GM12878 (cell line): ENCODE data around the gene ROBO1. TPM values are rescaled to one million over a fixed set of nuclear protein-coding genes. Genes with fewer than 3 reads are reported as not detected.

Experiments
- ATAC-seq: fragments of 200-7000 bp; cut with Tn5 transposase; 3 replicates; pipeline ENCODE4 v1.9.1; 2020; ENCODE audit warnings: mild to moderate bottlenecking, moderate library complexity
- BruUV-seq: library from RNA; stranded (reverse); fragments of 400-500 nt; replicated peaks from 2 replicates; lab custom pipeline; 2021; lab: Mats Ljungman, UMichigan
- CTCF ChIA-PET: fragments of 300-600 bp; sonication (Branson Sonifier 250); formaldehyde crosslinking; extraction: SDS; loops from one replicate; lab custom pipeline; 2021; ENCODE audit warnings: inconsistent platforms; lab: Yijun Ruan, JAX
- POLR2A ChIA-PET: fragments of 350-600 bp; formaldehyde crosslinking; extraction: SDS; loops from one replicate; lab custom pipeline; 2021; ENCODE audit warnings: inconsistent platforms; lab: Charles Lee
- RAD21 ChIA-PET: fragments of 300-600 bp; sonication (Branson Sonifier 250); formaldehyde crosslinking; loops from one replicate; lab custom pipeline; 2023; ENCODE audit warnings: antibody characterized with exemption; ENCODE audit not compliant: unreplicated experiment; lab: Charles Lee
- SMC1A ChIA-PET: fragments of 300-600 bp; sonication (Branson Sonifier 250); formaldehyde crosslinking; loops from one replicate; lab custom pipeline; 2023; ENCODE audit not compliant: unreplicated experiment, uncharacterized antibody; lab: Charles Lee
- DNase-seq: peaks from one replicate; pipeline ENCODE4 v3.0.0-alpha.2; 2011; ENCODE audit warnings: low read depth, low spot score
- FAIRE-seq: peaks from 3 replicates; lab custom pipeline; 2011; peaks lifted over from hg19 to GRCh38; lab: Jason Lieb, UNC
- H2AFZ ChIP-seq: 2 replicates; pipeline ENCODE4 v1.6.0; 2011; ENCODE audit warnings: low read depth, low read length, control low read depth; ENCODE audit not compliant: control insufficient read depth
- H3K27ac ChIP-seq: 2 replicates; pipeline ENCODE4 v1.5.1; 2011; ENCODE audit warnings: control low read depth; ENCODE audit not compliant: control insufficient read depth, insufficient read depth
- H3K27me3 ChIP-seq, 2 experiments: replicated peaks in 1 of 2; 2 replicates each; pipeline versions ENCODE4 v1.6.0 to v1.6.1; 2011; ENCODE audit warnings: low read length in 1 of 2; ENCODE audit not compliant: control insufficient read depth in 2 of 2, insufficient read depth in 2 of 2
- H3K36me3 ChIP-seq, 2 experiments: 2 replicates each; pipeline ENCODE4 v1.5.1; 2011; ENCODE audit warnings: low read length in 1 of 2; ENCODE audit not compliant: control insufficient read depth in 2 of 2, insufficient read depth in 2 of 2
- H3K4me1 ChIP-seq: 2 replicates; pipeline ENCODE4 v1.6.1; 2011; ENCODE audit warnings: mild to moderate bottlenecking, low read length, moderate library complexity, mixed read lengths; ENCODE audit not compliant: control insufficient read depth, insufficient read depth
- H3K4me2 ChIP-seq: 2 replicates; pipeline ENCODE4 v1.6.0; 2011; ENCODE audit warnings: control low read depth; ENCODE audit not compliant: control insufficient read depth, insufficient read depth
- H3K4me3 ChIP-seq: fragments of 200-600 bp; sonication (generic); 2 replicates; pipeline ENCODE4 v1.5.1; 2016
- H3K79me2 ChIP-seq: 2 replicates; pipeline ENCODE4 v1.6.0; 2011; ENCODE audit warnings: low read length; ENCODE audit not compliant: control insufficient read depth, insufficient read depth
- H3K9ac ChIP-seq: 2 replicates; pipeline ENCODE4 v1.8.0; 2011; ENCODE audit warnings: low read length, control low read depth, mixed read lengths; ENCODE audit not compliant: control insufficient read depth, insufficient read depth
- H3K9me3 ChIP-seq: replicated peaks from 3 replicates; pipeline ENCODE4 v1.5.1; 2011; ENCODE audit warnings: mild to moderate bottlenecking, low read length; ENCODE audit not compliant: control insufficient read depth, insufficient read depth
- H4K20me1 ChIP-seq: 2 replicates; pipeline ENCODE4 v1.6.0; 2011; ENCODE audit not compliant: control insufficient read depth, insufficient read depth
- ATF3 ChIP-seq: IDR thresholded peaks from 2 replicates; pipeline ENCODE4 v1.6.1; 2011; ENCODE audit warnings: low read depth, mild to moderate bottlenecking, low read length, moderate library complexity, borderline replicate concordance; ENCODE audit errors: extremely low read depth
- BHLHE40 ChIP-seq, 2 experiments: fragments of 450-650 bp in 1 of 2; IDR thresholded peaks; 2 replicates each; pipeline ENCODE4 v1.6.1; 2011 to 2017; ENCODE audit warnings: low read depth in 2 of 2, borderline replicate concordance in 1 of 2, improper control_type of control experiment in 1 of 2, low read length in 1 of 2, mild to moderate bottlenecking in 1 of 2
- CBX3 ChIP-seq: fragments of 200-600 bp; sonication (generic); IDR thresholded peaks from 2 replicates; pipeline ENCODE4 v1.6.1; 2016; ENCODE audit warnings: low read depth, borderline replicate concordance
- ESRRA ChIP-seq: IDR thresholded peaks from 2 replicates; pipeline ENCODE4 v1.6.1; 2012; ENCODE audit warnings: mild to moderate bottlenecking, low read length, improper control_type of control experiment
- FOXK2 ChIP-seq: fragments of 450-650 bp; IDR thresholded peaks from 2 replicates; pipeline ENCODE4 v1.6.1; 2017; ENCODE audit warnings: mild to moderate bottlenecking, moderate library complexity
- HDAC2 ChIP-seq: fragments of 200-600 bp; sonication (generic); IDR thresholded peaks from 2 replicates; pipeline ENCODE4 v1.6.1; 2017
- NFXL1 ChIP-seq: fragments of 450-650 bp; IDR thresholded peaks from 2 replicates; pipeline ENCODE4 v1.6.1; 2017; ENCODE audit warnings: antibody characterized with exemption, mild to moderate bottlenecking, borderline replicate concordance
- NFYA ChIP-seq: IDR thresholded peaks from 2 replicates; pipeline ENCODE4 v1.6.1; 2011; ENCODE audit warnings: low read depth, mild to moderate bottlenecking, low read length, improper control_type of control experiment, borderline replicate concordance
- NFYB ChIP-seq: IDR thresholded peaks from 2 replicates; pipeline ENCODE4 v1.6.1; 2011; ENCODE audit warnings: low read depth, mild to moderate bottlenecking, low read length, improper control_type of control experiment, moderate library complexity; ENCODE audit not compliant: insufficient read depth
- PML ChIP-seq: IDR thresholded peaks from 2 replicates; pipeline ENCODE4 v1.6.1; 2012; ENCODE audit warnings: low read length, inconsistent platforms
- POLR2AphosphoS2 ChIP-seq: IDR thresholded peaks from 2 replicates; pipeline ENCODE4 v1.6.1; 2011; ENCODE audit warnings: low read depth, mild to moderate bottlenecking, low read length, improper control_type of control experiment, moderate library complexity
- PRDM15 ChIP-seq: fragments of 450-650 bp; formaldehyde crosslinking; IDR thresholded peaks from 2 replicates; pipeline ENCODE4 v1.4.0; 2020; ENCODE audit warnings: mild to moderate bottlenecking, moderate library complexity
- RBBP5 ChIP-seq: fragments of 200-600 bp; sonication (generic); conservative IDR thresholded peaks from 2 replicates; pipeline ENCODE4 v1.6.1; 2016
- RCOR1 ChIP-seq: conservative IDR thresholded peaks from 2 replicates; pipeline ENCODE4 v1.6.1; 2012; ENCODE audit warnings: low read depth, low read length, improper control_type of control experiment
- SREBF2 ChIP-seq: IDR thresholded peaks from 2 replicates; pipeline ENCODE4 v1.6.1; 2012; ENCODE audit warnings: mild to moderate bottlenecking, low read length
- STAT3 ChIP-seq: IDR thresholded peaks from 2 replicates; pipeline ENCODE4 v1.6.1; 2011; ENCODE audit warnings: low read depth, low read length, improper control_type of control experiment
- TCF7 ChIP-seq: IDR thresholded peaks from 2 replicates; pipeline ENCODE4 v1.6.1; 2014; ENCODE audit warnings: antibody characterized with exemption, borderline replicate concordance
- WRNIP1 ChIP-seq: IDR thresholded peaks from 2 replicates; pipeline ENCODE4 v1.6.1; 2011; ENCODE audit warnings: low read depth, low read length, improper control_type of control experiment, borderline replicate concordance
- WGBS: methylation state at CpG from one replicate; pipeline ENCODE4 v1.1.6; 2016; ENCODE audit warnings: low lambda C conversion rate; ENCODE audit not compliant: insufficient replicate concordance, insufficient coverage; ENCODE audit errors: missing lambda C conversion rate; 5-methylcytosine and 5-hydroxymethylcytosine counted together
- in situ Hi-C: fragments of 300-500 bp; cut with MboI; formaldehyde crosslinking; loops from 9 replicates; pipeline ENCODE4 v1.14.3; 2018; ENCODE audit warnings: mixed read lengths
- intact Hi-C: fragments of 100-400 bp; cut with micrococcal nuclease; formaldehyde crosslinking; loops from one replicate; pipeline ENCODE4 v1.14.2; 2022; ENCODE audit not compliant: unreplicated experiment
- polyA plus RNA-seq, 11 experiments: library from polyadenylated mRNA; depleted of rRNA in 4 of 11; unstranded in 6 of 11; stranded (reverse) in 5 of 11; fragments of >200 nt; fragmentation: Nextera tagmentation in 4 of 11; fragmentation: Illumina TruSeq in 1 of 11; extraction: Ambion mirVana in 4 of 11; extraction: Trizol in 1 of 11; gene quantifications; 1 replicate in 1 of 11; 2 replicates in 10 of 11; pipeline versions ENCODE4 v1.2.1 to v1.2.3, GENCODE V29; 2011 to 2016; ENCODE audit warnings: inconsistent platforms in 2 of 11, missing spikeins in 2 of 11, low read depth in 1 of 11
- total RNA-seq, 4 experiments: library from RNA; depleted of rRNA in 3 of 4; stranded (reverse); fragments of >200 nt in 3 of 4; fragmentation: Illumina TruSeq in 1 of 4; extraction: Trizol in 1 of 4; gene quantifications; 2 replicates each; pipeline versions ENCODE4 v1.2.1 to v1.2.3, GENCODE V29; 2013 to 2021
- TF ChIP-seq, protein P1 (sequence below): fragments of 450-650 bp; IDR thresholded peaks from 2 replicates; pipeline ENCODE4 v1.6.1; 2017; ENCODE audit warnings: borderline replicate concordance

The ROBO1 gene
- total and polyA plus RNA-seq, 10 of the 15 experiments (the other 5 are each of a cell fraction or from before 2014, with no cell fraction given), result 0.29 to 46.5 (median 1.2) TPM

DNA sequence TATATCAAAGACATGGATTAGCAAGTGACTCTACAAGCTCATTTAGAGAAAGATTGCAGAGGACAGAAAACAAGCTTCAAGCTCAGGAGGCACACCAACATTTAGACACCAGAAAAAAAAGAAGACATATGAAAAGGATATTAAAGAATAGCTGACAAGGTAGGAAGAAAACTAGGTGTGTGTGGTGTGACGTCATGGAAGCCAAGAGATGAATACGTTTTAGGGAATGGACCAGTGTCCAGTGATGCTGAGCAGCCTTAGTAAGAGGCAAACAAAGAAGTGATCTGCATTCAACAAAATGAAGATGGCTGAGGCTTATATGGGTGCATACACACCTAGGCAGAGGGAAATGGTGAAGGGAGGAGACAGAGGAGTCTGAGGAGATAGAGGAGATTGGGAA is 377.4 kb downstream of the ROBO1 start:
- no peak for FAIRE-seq
- H3K27ac ChIP-seq, result no peak overlapping the region

GRCh38 chr3:79385211-79385610 is 382.6 kb downstream of the ROBO1 start:
- Histone ChIP-seq H3K4me3 (no peak overlapping the region), H3K9ac (no peak overlapping the region), H2AFZ (no peak overlapping the region), H3K9me3 (no peaks in the 10 kb centered on the region), H3K27me3 (no peaks in the 10 kb centered on the region; a peak in 1 of 4 replicates), H3K27ac (no peak overlapping the region), H3K36me3 (no peaks in the 10 kb centered on the region), H3K4me2 (no peak overlapping the region), H3K79me2 (no peaks in the 10 kb centered on the region), H4K20me1 (no peaks in the 10 kb centered on the region), H3K4me1 (no peaks in the 10 kb centered on the region)
- ChIA-PET RAD21 (no interaction called here), POLR2A (no interaction called here), SMC1A (interaction anchor here (0.7 to 1.3 kb wide), 2 partner anchors 20 to 36 kb away, joined by 3 to 4 read pairs; no protein-coding TSS in a partner anchor), CTCF (interaction anchor here (1.2 kb wide), 1 partner anchor 12 kb away, joined by 3 read pairs; no protein-coding TSS in a partner anchor)
- WGBS, result 16% methylated on average over 3 of the region's 3 CpGs
- intact Hi-C loops, result no loop called here
- BruUV-seq, result no TSS peak
- no peak for DNase-seq
- no peak for FAIRE-seq
- no peak for ATAC-seq
- in situ Hi-C loops, result no loop called here
- TF ChIP-seq STAT3, result no peak
- no peak for TF ChIP-seq PRDM15 (CRISPR knock-in tag)
- no peak for TF ChIP-seq NFYB
- TF ChIP-seq, protein P1, sequence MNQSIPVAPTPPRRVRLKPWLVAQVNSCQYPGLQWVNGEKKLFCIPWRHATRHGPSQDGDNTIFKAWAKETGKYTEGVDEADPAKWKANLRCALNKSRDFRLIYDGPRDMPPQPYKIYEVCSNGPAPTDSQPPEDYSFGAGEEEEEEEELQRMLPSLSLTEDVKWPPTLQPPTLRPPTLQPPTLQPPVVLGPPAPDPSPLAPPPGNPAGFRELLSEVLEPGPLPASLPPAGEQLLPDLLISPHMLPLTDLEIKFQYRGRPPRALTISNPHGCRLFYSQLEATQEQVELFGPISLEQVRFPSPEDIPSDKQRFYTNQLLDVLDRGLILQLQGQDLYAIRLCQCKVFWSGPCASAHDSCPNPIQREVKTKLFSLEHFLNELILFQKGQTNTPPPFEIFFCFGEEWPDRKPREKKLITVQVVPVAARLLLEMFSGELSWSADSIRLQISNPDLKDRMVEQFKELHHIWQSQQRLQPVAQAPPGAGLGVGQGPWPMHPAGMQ, result no peak
- no peak for TF ChIP-seq HDAC2
- TF ChIP-seq RCOR1, result no peak
- no peak for TF ChIP-seq FOXK2
- TF ChIP-seq SREBF2, result no peak
- TF ChIP-seq WRNIP1, result no peak

More for the DNA sequence above, 377.4 kb downstream of the ROBO1 start:
- WGBS, result 0% methylated on average over 2 of the region's 2 CpGs
- H3K9me3 ChIP-seq, result no peaks in the 10 kb centered on the region
- BruUV-seq, result no TSS peak
- intact Hi-C loops, result no loop called here
- H3K4me3 ChIP-seq, result no peak overlapping the region
- no peak overlapping the region for H3K4me2 ChIP-seq
- no peaks in the 10 kb centered on the region for H3K4me1 ChIP-seq
- ChIA-PET POLR2A (no interaction called here), SMC1A (no interaction called here), RAD21 (no interaction called here), CTCF (no interaction called here)
- no peaks in the 10 kb centered on the region for H3K27me3 ChIP-seq
- H3K36me3 ChIP-seq, result no peaks in the 10 kb centered on the region
- no peak overlapping the region for H2AFZ ChIP-seq
- H4K20me1 ChIP-seq, result no peaks in the 10 kb centered on the region
- in situ Hi-C loops, result no loop called here
- DNase-seq, result no peak
- TF ChIP-seq POLR2AphosphoS2 (no peak), NFXL1 (no peak), RBBP5 (no peak), ESRRA (no peak), ATF3 (no peak), BHLHE40 (IDR thresholded peaks at IDR 0.05; ENCODE audit: borderline replicate concordance in 1 of 2, low read depth in 2 of 2, low read length in 1 of 2) (no peak), PML (no peak), TCF7 (no peak), NFYA (no peak), CBX3 (no peak)
- no peaks in the 10 kb centered on the region for H3K79me2 ChIP-seq
- no peak overlapping the region for H3K9ac ChIP-seq
- no peak for ATAC-seq
